Measurements from ENCODE around the gene FANCM. TPM values are rescaled to one million over a fixed set of nuclear protein-coding genes. Genes with fewer than 3 reads are reported as not detected.
"Not testable (repeated sequence)": the region's sequence is repeated elsewhere in the genome, so short reads cannot be mapped to it uniquely, and the experiment has no call there.

Gene FANCM
- polyA plus RNA-seq, 2 donors = 1.7 to 5.5 TPM

- H3K4me3 ChIP-seq (ENCODE audit: low read depth in 1 of 2, low read length in 2 of 2) = peak overlapping the region; percentile 69 to 79
- H3K27ac ChIP-seq (ENCODE audit: low read depth in 2 of 2, low read length in 1 of 2) = peak overlapping the region in 1 of 2 donors; percentile 93
- H3K9me3 ChIP-seq (ENCODE audit: control insufficient read depth in 2 of 2, insufficient read depth in 1 of 2, low read depth in 1 of 2, low read length in 1 of 2) = no peaks in the 10 kb centered on the region
Measured at GRCh38 chr14:45136399-45136798, 669 bp downstream of the FANCM start.

GRCh38 chr14:45140661-45141187 lies 5.0 kb downstream of the FANCM start:
- Histone ChIP-seq H3K36me3 (ENCODE audit: control insufficient read depth in 2 of 2, insufficient read depth in 2 of 2, low read length in 1 of 2) (no peaks in the 10 kb centered on the region), H3K27me3 (ENCODE audit: control insufficient read depth in 1 of 2, insufficient read depth in 2 of 2, low read length in 2 of 2) (no peaks in the 10 kb centered on the region), H3K27ac (ENCODE audit: low read depth in 2 of 2, low read length in 1 of 2) (no peak overlapping the region), H3K4me1 (ENCODE audit: control insufficient read depth in 2 of 2, insufficient read depth in 2 of 2, low read length in 1 of 2) (no peaks in the 10 kb centered on the region), H3K9me3 (ENCODE audit: control insufficient read depth in 2 of 2, insufficient read depth in 1 of 2, low read depth in 1 of 2, low read length in 1 of 2) (no peaks in the 10 kb centered on the region), H3K4me3 (ENCODE audit: low read depth in 1 of 2, low read length in 2 of 2) (no peak overlapping the region)
- WGBS, 2 donors = 92 to 97% methylated on average over 6 of the region's 6 CpGs

More at GRCh38 chr14:45136399-45136798, 669 bp downstream of the FANCM start:
- no peaks in the 10 kb centered on the region for H3K4me1 ChIP-seq (ENCODE audit: control insufficient read depth in 2 of 2, insufficient read depth in 2 of 2, low read length in 1 of 2)
- 1% methylated on average over 7 of the region's 7 CpGs for WGBS, 2 donors
- H3K36me3 ChIP-seq (ENCODE audit: control insufficient read depth in 2 of 2, insufficient read depth in 2 of 2, low read length in 1 of 2) = no peaks in the 10 kb centered on the region
- no peaks in the 10 kb centered on the region for H3K27me3 ChIP-seq (ENCODE audit: control insufficient read depth in 1 of 2, insufficient read depth in 2 of 2, low read length in 2 of 2)

- 92 to 96% methylated on average over 8 of the region's 8 CpGs for WGBS, 2 donors
- not testable (repeated sequence) for H3K4me3 ChIP-seq (ENCODE audit: low read depth in 1 of 2, low read length in 2 of 2); H3K27me3 ChIP-seq (ENCODE audit: control insufficient read depth in 1 of 2, insufficient read depth in 2 of 2, low read length in 2 of 2); H3K4me1 ChIP-seq (ENCODE audit: control insufficient read depth in 2 of 2, insufficient read depth in 2 of 2, low read length in 1 of 2); H3K27ac ChIP-seq (ENCODE audit: low read depth in 2 of 2, low read length in 1 of 2); H3K9me3 ChIP-seq (ENCODE audit: control insufficient read depth in 2 of 2, insufficient read depth in 1 of 2, low read depth in 1 of 2, low read length in 1 of 2); H3K36me3 ChIP-seq (ENCODE audit: control insufficient read depth in 2 of 2, insufficient read depth in 2 of 2, low read length in 1 of 2)
Measured at GRCh38 chr14:45142083-45142482, 6.4 kb downstream of the FANCM start.

GRCh38 chr14:45144658-45145057 lies 8.9 kb downstream of the FANCM start:
- H3K27ac ChIP-seq (ENCODE audit: low read depth in 2 of 2, low read length in 1 of 2) = no peak overlapping the region
- H3K4me3 ChIP-seq (ENCODE audit: low read depth in 1 of 2, low read length in 2 of 2) = no peak overlapping the region
- H3K27me3 ChIP-seq (ENCODE audit: control insufficient read depth in 1 of 2, insufficient read depth in 2 of 2, low read length in 2 of 2) = no peaks in the 10 kb centered on the region
- H3K9me3 ChIP-seq (ENCODE audit: control insufficient read depth in 2 of 2, insufficient read depth in 1 of 2, low read depth in 1 of 2, low read length in 1 of 2) = no peaks in the 10 kb centered on the region
- no peaks in the 10 kb centered on the region for H3K4me1 ChIP-seq (ENCODE audit: control insufficient read depth in 2 of 2, insufficient read depth in 2 of 2, low read length in 1 of 2)
- no peaks in the 10 kb centered on the region for H3K36me3 ChIP-seq (ENCODE audit: control insufficient read depth in 2 of 2, insufficient read depth in 2 of 2, low read length in 1 of 2)

GRCh38 chr14:45145214-45145613 lies 9.5 kb downstream of the FANCM start:
- Histone ChIP-seq H3K4me3 (ENCODE audit: low read depth in 1 of 2, low read length in 2 of 2) (no peak overlapping the region), H3K27ac (ENCODE audit: low read depth in 2 of 2, low read length in 1 of 2) (no peak overlapping the region), H3K9me3 (ENCODE audit: control insufficient read depth in 2 of 2, insufficient read depth in 1 of 2, low read depth in 1 of 2, low read length in 1 of 2) (no peaks in the 10 kb centered on the region), H3K36me3 (ENCODE audit: control insufficient read depth in 2 of 2, insufficient read depth in 2 of 2, low read length in 1 of 2) (no peaks in the 10 kb centered on the region), H3K27me3 (ENCODE audit: control insufficient read depth in 1 of 2, insufficient read depth in 2 of 2, low read length in 2 of 2) (no peaks in the 10 kb centered on the region), H3K4me1 (ENCODE audit: control insufficient read depth in 2 of 2, insufficient read depth in 2 of 2, low read length in 1 of 2) (no peaks in the 10 kb centered on the region)
- WGBS, 2 donors = 93 to 94% methylated on average over 3 of the region's 3 CpGs

- H3K9me3 ChIP-seq (ENCODE audit: control insufficient read depth in 2 of 2, insufficient read depth in 1 of 2, low read depth in 1 of 2, low read length in 1 of 2) = no peaks in the 10 kb centered on the region
- no peak overlapping the region for H3K4me3 ChIP-seq (ENCODE audit: low read depth in 1 of 2, low read length in 2 of 2)
- no peaks in the 10 kb centered on the region for H3K27me3 ChIP-seq (ENCODE audit: control insufficient read depth in 1 of 2, insufficient read depth in 2 of 2, low read length in 2 of 2)
- 91 to 96% methylated on average over 3 of the region's 3 CpGs for WGBS, 2 donors
- H3K36me3 ChIP-seq (ENCODE audit: control insufficient read depth in 2 of 2, insufficient read depth in 2 of 2, low read length in 1 of 2) = no peaks in the 10 kb centered on the region
- no peak overlapping the region for H3K27ac ChIP-seq (ENCODE audit: low read depth in 2 of 2, low read length in 1 of 2)
- H3K4me1 ChIP-seq (ENCODE audit: control insufficient read depth in 2 of 2, insufficient read depth in 2 of 2, low read length in 1 of 2) = no peaks in the 10 kb centered on the region
Measured at GRCh38 chr14:45149602-45150001, 13.9 kb downstream of the FANCM start.

GRCh38 chr14:45150386-45150890 lies 14.7 kb downstream of the FANCM start:
- H3K27me3 ChIP-seq (ENCODE audit: control insufficient read depth in 1 of 2, insufficient read depth in 2 of 2, low read length in 2 of 2) = no peaks in the 10 kb centered on the region
- H3K36me3 ChIP-seq (ENCODE audit: control insufficient read depth in 2 of 2, insufficient read depth in 2 of 2, low read length in 1 of 2) = no peaks in the 10 kb centered on the region
- no peaks in the 10 kb centered on the region for H3K4me1 ChIP-seq (ENCODE audit: control insufficient read depth in 2 of 2, insufficient read depth in 2 of 2, low read length in 1 of 2)
- 89 to 92% methylated on average over 4 of the region's 4 CpGs for WGBS, 2 donors
- no peaks in the 10 kb centered on the region for H3K9me3 ChIP-seq (ENCODE audit: control insufficient read depth in 2 of 2, insufficient read depth in 1 of 2, low read depth in 1 of 2, low read length in 1 of 2)
- no peak overlapping the region for H3K4me3 ChIP-seq (ENCODE audit: low read depth in 1 of 2, low read length in 2 of 2)
- H3K27ac ChIP-seq (ENCODE audit: low read depth in 2 of 2, low read length in 1 of 2) = no peak overlapping the region

GRCh38 chr14:45156067-45156466 lies 20.3 kb downstream of the FANCM start:
- H3K4me1 ChIP-seq (ENCODE audit: control insufficient read depth in 2 of 2, insufficient read depth in 2 of 2, low read length in 1 of 2) = no peaks in the 10 kb centered on the region
- no peaks in the 10 kb centered on the region for H3K27me3 ChIP-seq (ENCODE audit: control insufficient read depth in 1 of 2, insufficient read depth in 2 of 2, low read length in 2 of 2)
- no peak overlapping the region for H3K4me3 ChIP-seq (ENCODE audit: low read depth in 1 of 2, low read length in 2 of 2)
- H3K9me3 ChIP-seq (ENCODE audit: control insufficient read depth in 2 of 2, insufficient read depth in 1 of 2, low read depth in 1 of 2, low read length in 1 of 2) = no peaks in the 10 kb centered on the region
- no peaks in the 10 kb centered on the region for H3K36me3 ChIP-seq (ENCODE audit: control insufficient read depth in 2 of 2, insufficient read depth in 2 of 2, low read length in 1 of 2)
- no peak overlapping the region for H3K27ac ChIP-seq (ENCODE audit: low read depth in 2 of 2, low read length in 1 of 2)

GRCh38 chr14:45169906-45170305 lies 34.2 kb downstream of the FANCM start:
- Histone ChIP-seq H3K36me3 (ENCODE audit: control insufficient read depth in 2 of 2, insufficient read depth in 2 of 2, low read length in 1 of 2) (no peaks in the 10 kb centered on the region), H3K4me1 (ENCODE audit: control insufficient read depth in 2 of 2, insufficient read depth in 2 of 2, low read length in 1 of 2) (no peaks in the 10 kb centered on the region), H3K9me3 (ENCODE audit: control insufficient read depth in 2 of 2, insufficient read depth in 1 of 2, low read depth in 1 of 2, low read length in 1 of 2) (no peaks in the 10 kb centered on the region), H3K4me3 (ENCODE audit: low read depth in 1 of 2, low read length in 2 of 2) (no peak overlapping the region), H3K27me3 (ENCODE audit: control insufficient read depth in 1 of 2, insufficient read depth in 2 of 2, low read length in 2 of 2) (no peaks in the 10 kb centered on the region), H3K27ac (ENCODE audit: low read depth in 2 of 2, low read length in 1 of 2) (no peak overlapping the region)

GRCh38 chr14:45177076-45177475 lies 41.3 kb downstream of the FANCM start:
- WGBS, 2 donors = 79 to 81% methylated on average over 5 of the region's 5 CpGs
- Histone ChIP-seq H3K36me3 (ENCODE audit: control insufficient read depth in 2 of 2, insufficient read depth in 2 of 2, low read length in 1 of 2) (no peaks in the 10 kb centered on the region), H3K4me1 (ENCODE audit: control insufficient read depth in 2 of 2, insufficient read depth in 2 of 2, low read length in 1 of 2) (no peaks in the 10 kb centered on the region), H3K4me3 (ENCODE audit: low read depth in 1 of 2, low read length in 2 of 2) (no peak overlapping the region), H3K9me3 (ENCODE audit: control insufficient read depth in 2 of 2, insufficient read depth in 1 of 2, low read depth in 1 of 2, low read length in 1 of 2) (no peaks in the 10 kb centered on the region), H3K27me3 (ENCODE audit: control insufficient read depth in 1 of 2, insufficient read depth in 2 of 2, low read length in 2 of 2) (no peaks in the 10 kb centered on the region), H3K27ac (ENCODE audit: low read depth in 2 of 2, low read length in 1 of 2) (no peak overlapping the region)
